PC-9 (cell line): Measurements from ENCODE around the gene NCBP2. TPM values are rescaled to one million over a fixed set of nuclear protein-coding genes. Genes with fewer than 3 reads are reported as not detected.

Experiments
- BruUV-seq: library from RNA; stranded (reverse); fragments of 400-500 nt; replicated peaks from 2 replicates; lab custom pipeline; 2021; lab: Mats Ljungman, UMichigan
- CTCF ChIA-PET: fragments of 300-600 bp; sonication (Branson Sonifier 250); formaldehyde crosslinking; loops from one replicate; lab custom pipeline; 2022; ENCODE audit warnings: antibody characterized with exemption; lab: Charles Lee
- POLR2A ChIA-PET: fragments of 300-600 bp; sonication (Branson Sonifier 250); formaldehyde crosslinking; loops from one replicate; lab custom pipeline; 2022; ENCODE audit warnings: antibody characterized with exemption; ENCODE audit not compliant: unreplicated experiment; lab: Charles Lee
- DNase-seq, 2 experiments: peaks; one replicate each; pipeline versions ENCODE4 v3.0.0 to v3.0.0-alpha.2; 2015 to 2022; ENCODE audit warnings: mixed read lengths in 1 of 2
- H2AFZ ChIP-seq: fragments of 200-600 bp; sonication (generic); 2 replicates; pipeline ENCODE4 v1.8.1; 2017; ENCODE audit warnings: antibody characterized with exemption
- H3F3A ChIP-seq: fragments of 200-600 bp; sonication (generic); 2 replicates; pipeline ENCODE4 v1.8.1; 2017; ENCODE audit warnings: antibody characterized with exemption, mild to moderate bottlenecking, low read depth; ENCODE audit not compliant: insufficient read depth
- H3K27ac ChIP-seq: fragments of 200-600 bp; sonication (generic); 2 replicates; pipeline ENCODE4 v1.6.1; 2016; ENCODE audit warnings: mixed run types
- H3K27me3 ChIP-seq: fragments of 200-600 bp; sonication (generic); 2 replicates; pipeline ENCODE4 v1.6.1; 2016; ENCODE audit warnings: low read depth, mixed run types; ENCODE audit not compliant: insufficient read depth
- H3K36me3 ChIP-seq: fragments of 200-600 bp; sonication (generic); 2 replicates; pipeline ENCODE4 v1.6.1; 2016; ENCODE audit warnings: low read depth, mixed run types
- H3K4me1 ChIP-seq: fragments of 200-600 bp; sonication (generic); replicated peaks from 2 replicates; pipeline ENCODE4 v1.6.1; 2016; ENCODE audit warnings: mixed run types; ENCODE audit not compliant: insufficient read depth
- H3K4me2 ChIP-seq: fragments of 200-600 bp; sonication (generic); 2 replicates; pipeline ENCODE4 v1.6.1; 2017; ENCODE audit warnings: mixed run types
- H3K4me3 ChIP-seq: fragments of 200-600 bp; sonication (generic); 2 replicates; pipeline ENCODE4 v1.6.1; 2016; ENCODE audit warnings: mixed run types
- H3K79me2 ChIP-seq: fragments of 200-600 bp; sonication (generic); 2 replicates; pipeline ENCODE4 v1.6.1; 2017; ENCODE audit warnings: low read depth, mixed run types
- H3K9me2 ChIP-seq: fragments of 200-600 bp; sonication (generic); 2 replicates; pipeline ENCODE4 v1.8.1; 2017; ENCODE audit warnings: mild to moderate bottlenecking; ENCODE audit not compliant: insufficient read depth
- H3K9me3 ChIP-seq: fragments of 200-600 bp; sonication (generic); 2 replicates; pipeline ENCODE4 v1.8.1; 2016; ENCODE audit warnings: low read depth; ENCODE audit not compliant: insufficient read depth
- H4K20me1 ChIP-seq: fragments of 200-600 bp; sonication (generic); 2 replicates; pipeline ENCODE4 v1.8.1; 2017; ENCODE audit not compliant: insufficient read depth
- EZH2 ChIP-seq: fragments of 200-600 bp; sonication (generic); IDR thresholded peaks from 2 replicates; pipeline ENCODE4 v1.8.0; 2017; ENCODE audit warnings: antibody characterized with exemption, low read depth
- intact Hi-C: fragments of 100-400 bp; cut with micrococcal nuclease; formaldehyde crosslinking; loops from one replicate; pipeline ENCODE4 v1.10.0; 2022; ENCODE audit not compliant: unreplicated experiment
- total RNA-seq: library from RNA; stranded (reverse); gene quantifications from 2 replicates; pipeline ENCODE4 v1.2.3, GENCODE V29; 2021
- TF ChIP-seq, protein P1 (sequence below): fragments of 200-600 bp; sonication (generic); conservative IDR thresholded peaks from 2 replicates; pipeline ENCODE4 v1.6.1; 2017; ENCODE audit warnings: mixed run types, antibody characterized with exemption, mild to moderate bottlenecking, moderate library complexity

NCBP2 gene
- total RNA-seq, 1 experiment from 2014 or later = 91.8 TPM

DNA sequence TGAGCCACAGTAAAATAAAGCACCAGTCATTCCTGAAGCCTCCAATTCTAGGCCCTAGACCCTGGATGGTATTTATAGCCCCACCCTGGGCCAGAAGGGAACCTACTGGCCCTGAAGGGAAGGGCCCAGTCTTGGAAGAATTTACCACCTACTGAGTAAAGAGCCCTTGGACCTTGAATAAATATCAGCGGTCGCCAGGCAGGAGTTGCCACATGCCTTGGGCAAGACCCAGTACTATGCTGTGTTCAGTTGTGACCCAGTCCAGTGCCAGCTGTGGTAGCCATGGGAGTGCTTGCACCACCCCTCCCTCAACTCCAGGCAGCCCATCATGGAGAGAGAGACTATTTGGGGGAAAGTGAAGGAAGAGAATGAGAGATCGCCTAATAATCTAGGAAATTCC is 27.0 kb downstream of the NCBP2 start:
- no peaks in the 10 kb centered on the region for H3K9me3 ChIP-seq
- no peak overlapping the region for H3K4me3 ChIP-seq
- no peaks in the 10 kb centered on the region for H3K9me2 ChIP-seq
- peaks cover 11% of the 10 kb centered on the region; the same call in 1 of the 2 replicates for H3F3A ChIP-seq
- no peak overlapping the region for H3K4me2 ChIP-seq
- no TSS peak for BruUV-seq
- H3K27me3 ChIP-seq = no peaks in the 10 kb centered on the region
- H3K79me2 ChIP-seq = no peaks in the 10 kb centered on the region
- no peak overlapping the region for H3K27ac ChIP-seq
- TF ChIP-seq, protein P1, sequence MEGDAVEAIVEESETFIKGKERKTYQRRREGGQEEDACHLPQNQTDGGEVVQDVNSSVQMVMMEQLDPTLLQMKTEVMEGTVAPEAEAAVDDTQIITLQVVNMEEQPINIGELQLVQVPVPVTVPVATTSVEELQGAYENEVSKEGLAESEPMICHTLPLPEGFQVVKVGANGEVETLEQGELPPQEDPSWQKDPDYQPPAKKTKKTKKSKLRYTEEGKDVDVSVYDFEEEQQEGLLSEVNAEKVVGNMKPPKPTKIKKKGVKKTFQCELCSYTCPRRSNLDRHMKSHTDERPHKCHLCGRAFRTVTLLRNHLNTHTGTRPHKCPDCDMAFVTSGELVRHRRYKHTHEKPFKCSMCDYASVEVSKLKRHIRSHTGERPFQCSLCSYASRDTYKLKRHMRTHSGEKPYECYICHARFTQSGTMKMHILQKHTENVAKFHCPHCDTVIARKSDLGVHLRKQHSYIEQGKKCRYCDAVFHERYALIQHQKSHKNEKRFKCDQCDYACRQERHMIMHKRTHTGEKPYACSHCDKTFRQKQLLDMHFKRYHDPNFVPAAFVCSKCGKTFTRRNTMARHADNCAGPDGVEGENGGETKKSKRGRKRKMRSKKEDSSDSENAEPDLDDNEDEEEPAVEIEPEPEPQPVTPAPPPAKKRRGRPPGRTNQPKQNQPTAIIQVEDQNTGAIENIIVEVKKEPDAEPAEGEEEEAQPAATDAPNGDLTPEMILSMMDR = no peak
- TF ChIP-seq EZH2 = no peak
- POLR2A ChIA-PET = no interaction called here
- H3K36me3 ChIP-seq = peaks cover 17% of the 10 kb centered on the region
- DNase-seq = no peak
- H2AFZ ChIP-seq = no peak overlapping the region
- peaks cover 4% of the 10 kb centered on the region; the same call in 1 of the 2 replicates for H4K20me1 ChIP-seq
- intact Hi-C loops = no loop called here
- CTCF ChIA-PET = no interaction called here
- H3K4me1 ChIP-seq = no peaks in the 10 kb centered on the region

DNA sequence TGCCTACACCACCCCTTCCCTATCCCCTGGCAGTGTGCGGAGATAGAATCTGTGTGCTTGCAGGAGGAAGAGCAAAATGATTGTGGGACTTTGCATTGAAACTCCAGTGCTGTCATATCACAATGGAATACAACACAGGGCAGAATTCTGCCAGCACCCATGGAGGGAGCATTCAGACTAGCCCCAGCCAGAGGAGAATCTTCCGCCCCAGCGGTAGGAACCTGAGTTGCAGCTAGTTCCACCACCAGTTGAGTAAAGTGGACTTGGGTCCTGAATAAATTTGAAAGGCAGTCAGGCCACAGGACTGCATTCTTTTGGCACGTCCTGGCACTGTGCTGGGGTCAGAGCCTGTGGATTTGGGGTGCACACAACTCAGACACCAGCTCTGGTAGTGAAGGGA is 27.5 kb downstream of the NCBP2 start:
- DNase-seq = no peak
- H3K27me3 ChIP-seq = no peaks in the 10 kb centered on the region
- no TSS peak for BruUV-seq
- H2AFZ ChIP-seq = no peak overlapping the region
- intact Hi-C loops = no loop called here
- H3K9me2 ChIP-seq = no peaks in the 10 kb centered on the region
- peaks cover 17% of the 10 kb centered on the region for H3K36me3 ChIP-seq
- H3K4me1 ChIP-seq = no peaks in the 10 kb centered on the region
- TF ChIP-seq EZH2 = no peak
- TF ChIP-seq, protein P1 = no peak
- peaks cover 11% of the 10 kb centered on the region; the same call in 1 of the 2 replicates for H3F3A ChIP-seq
- peaks cover 3% of the 10 kb centered on the region; the same call in 1 of the 2 replicates for H4K20me1 ChIP-seq
- no peaks in the 10 kb centered on the region for H3K9me3 ChIP-seq
- no peak overlapping the region for H3K4me3 ChIP-seq
- H3K4me2 ChIP-seq = no peak overlapping the region
- H3K27ac ChIP-seq = no peak overlapping the region
- H3K79me2 ChIP-seq = no peaks in the 10 kb centered on the region
- CTCF ChIA-PET = no interaction called here
- POLR2A ChIA-PET = no interaction called here

DNA sequence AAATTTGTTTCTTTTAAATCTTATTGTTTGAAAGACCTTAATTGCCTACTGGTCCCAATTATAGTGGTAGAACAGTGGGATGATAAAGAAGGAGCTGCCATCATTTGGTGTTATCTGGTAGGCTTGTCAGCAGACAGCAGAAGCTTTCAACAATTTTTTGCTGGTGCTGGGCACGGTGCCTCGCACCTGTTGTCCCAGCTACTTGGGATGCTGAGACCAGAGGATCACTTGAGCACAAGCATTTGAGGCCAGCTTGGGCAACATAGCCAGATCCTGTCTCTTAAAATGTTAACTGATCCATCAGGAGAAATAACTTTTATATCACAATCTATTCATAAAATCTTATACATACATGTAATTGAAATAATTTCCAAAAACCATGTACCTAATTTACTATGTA is 38.6 kb downstream of the NCBP2 start:
- ChIA-PET POLR2A (no interaction called here), CTCF (no interaction called here)
- no peak for TF ChIP-seq EZH2
- TF ChIP-seq, protein P1 = no peak
- peaks cover 25% of the 10 kb centered on the region for H3K36me3 ChIP-seq
- H3K4me1 ChIP-seq = no peaks in the 10 kb centered on the region
- BruUV-seq = no TSS peak
- no peak for DNase-seq
- H3K27me3 ChIP-seq = no peaks in the 10 kb centered on the region
- H3K4me2 ChIP-seq = no peak overlapping the region
- no peak overlapping the region for H3K27ac ChIP-seq
- no peak overlapping the region for H2AFZ ChIP-seq
- H3K79me2 ChIP-seq = no peaks in the 10 kb centered on the region
- no peaks in the 10 kb centered on the region for H4K20me1 ChIP-seq
- intact Hi-C loops = no loop called here
- H3K9me3 ChIP-seq = no peaks in the 10 kb centered on the region
- H3K9me2 ChIP-seq = no peaks in the 10 kb centered on the region
- H3F3A ChIP-seq = no peaks in the 10 kb centered on the region
- H3K4me3 ChIP-seq = no peak overlapping the region
